Neural cell (in vitro differentiated cells): Measurements from ENCODE around the gene POLK.

Source experiments
- POLR2AphosphoS5 ChIP-seq: IDR thresholded peaks from 2 replicates; pipeline ENCODE4 v1.6.1; 2012
- TAF1 ChIP-seq: IDR thresholded peaks from 2 replicates; pipeline ENCODE4 v1.6.1; 2012; ENCODE audit warnings: low read depth
- TF ChIP-seq, protein P1 (sequence below): fragments of 450-650 bp; IDR thresholded peaks from 2 replicates; pipeline ENCODE4 v1.5.1; 2014; ENCODE audit warnings: antibody characterized with exemption, mild to moderate bottlenecking, moderate library complexity; ENCODE audit not compliant: poor library complexity, severe bottlenecking
- TF ChIP-seq, protein P2 (sequence below): IDR thresholded peaks from 2 replicates; pipeline ENCODE4 v1.6.1; 2012; ENCODE audit warnings: borderline replicate concordance

DNA sequence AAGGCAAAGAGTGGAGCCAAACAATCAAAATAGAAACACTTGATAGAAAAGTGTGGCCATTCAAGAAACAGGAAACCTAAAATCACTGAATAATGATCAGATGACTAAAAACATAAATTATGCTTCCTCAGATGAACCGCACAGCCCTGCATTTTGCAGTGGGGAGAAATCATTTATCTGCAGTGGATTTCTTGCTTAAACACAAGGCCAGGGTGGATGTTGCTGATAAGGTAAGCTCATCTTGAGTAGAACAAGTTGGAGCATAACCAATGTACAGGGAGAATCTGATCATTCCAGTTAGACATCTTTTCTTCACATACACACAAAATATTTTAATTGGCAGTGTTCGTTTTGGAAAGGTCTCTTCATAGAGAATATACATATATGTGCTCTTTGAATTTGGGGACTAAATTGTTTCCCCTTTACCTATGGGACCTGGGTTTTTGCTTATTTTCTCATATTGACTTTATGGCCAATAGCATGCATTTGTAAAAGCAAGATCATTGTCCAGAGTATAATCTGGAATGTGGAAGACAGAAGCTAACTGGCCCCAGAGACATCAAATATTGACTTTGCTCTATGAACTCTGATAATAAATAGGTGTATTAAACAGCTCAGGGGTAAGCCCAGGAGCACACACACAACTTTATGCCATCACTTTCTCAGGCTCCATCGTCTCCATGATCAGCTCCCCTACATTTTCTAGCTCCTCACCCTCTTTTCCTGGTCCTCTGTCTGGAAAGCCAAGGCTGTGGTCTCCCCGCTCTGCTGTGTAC is 108.7 kb downstream of the POLK start:
- TF ChIP-seq TAF1 (no peak), POLR2AphosphoS5 (no peak)
- TF ChIP-seq, protein P1, sequence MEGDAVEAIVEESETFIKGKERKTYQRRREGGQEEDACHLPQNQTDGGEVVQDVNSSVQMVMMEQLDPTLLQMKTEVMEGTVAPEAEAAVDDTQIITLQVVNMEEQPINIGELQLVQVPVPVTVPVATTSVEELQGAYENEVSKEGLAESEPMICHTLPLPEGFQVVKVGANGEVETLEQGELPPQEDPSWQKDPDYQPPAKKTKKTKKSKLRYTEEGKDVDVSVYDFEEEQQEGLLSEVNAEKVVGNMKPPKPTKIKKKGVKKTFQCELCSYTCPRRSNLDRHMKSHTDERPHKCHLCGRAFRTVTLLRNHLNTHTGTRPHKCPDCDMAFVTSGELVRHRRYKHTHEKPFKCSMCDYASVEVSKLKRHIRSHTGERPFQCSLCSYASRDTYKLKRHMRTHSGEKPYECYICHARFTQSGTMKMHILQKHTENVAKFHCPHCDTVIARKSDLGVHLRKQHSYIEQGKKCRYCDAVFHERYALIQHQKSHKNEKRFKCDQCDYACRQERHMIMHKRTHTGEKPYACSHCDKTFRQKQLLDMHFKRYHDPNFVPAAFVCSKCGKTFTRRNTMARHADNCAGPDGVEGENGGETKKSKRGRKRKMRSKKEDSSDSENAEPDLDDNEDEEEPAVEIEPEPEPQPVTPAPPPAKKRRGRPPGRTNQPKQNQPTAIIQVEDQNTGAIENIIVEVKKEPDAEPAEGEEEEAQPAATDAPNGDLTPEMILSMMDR, result no peak
- TF ChIP-seq, protein P2, sequence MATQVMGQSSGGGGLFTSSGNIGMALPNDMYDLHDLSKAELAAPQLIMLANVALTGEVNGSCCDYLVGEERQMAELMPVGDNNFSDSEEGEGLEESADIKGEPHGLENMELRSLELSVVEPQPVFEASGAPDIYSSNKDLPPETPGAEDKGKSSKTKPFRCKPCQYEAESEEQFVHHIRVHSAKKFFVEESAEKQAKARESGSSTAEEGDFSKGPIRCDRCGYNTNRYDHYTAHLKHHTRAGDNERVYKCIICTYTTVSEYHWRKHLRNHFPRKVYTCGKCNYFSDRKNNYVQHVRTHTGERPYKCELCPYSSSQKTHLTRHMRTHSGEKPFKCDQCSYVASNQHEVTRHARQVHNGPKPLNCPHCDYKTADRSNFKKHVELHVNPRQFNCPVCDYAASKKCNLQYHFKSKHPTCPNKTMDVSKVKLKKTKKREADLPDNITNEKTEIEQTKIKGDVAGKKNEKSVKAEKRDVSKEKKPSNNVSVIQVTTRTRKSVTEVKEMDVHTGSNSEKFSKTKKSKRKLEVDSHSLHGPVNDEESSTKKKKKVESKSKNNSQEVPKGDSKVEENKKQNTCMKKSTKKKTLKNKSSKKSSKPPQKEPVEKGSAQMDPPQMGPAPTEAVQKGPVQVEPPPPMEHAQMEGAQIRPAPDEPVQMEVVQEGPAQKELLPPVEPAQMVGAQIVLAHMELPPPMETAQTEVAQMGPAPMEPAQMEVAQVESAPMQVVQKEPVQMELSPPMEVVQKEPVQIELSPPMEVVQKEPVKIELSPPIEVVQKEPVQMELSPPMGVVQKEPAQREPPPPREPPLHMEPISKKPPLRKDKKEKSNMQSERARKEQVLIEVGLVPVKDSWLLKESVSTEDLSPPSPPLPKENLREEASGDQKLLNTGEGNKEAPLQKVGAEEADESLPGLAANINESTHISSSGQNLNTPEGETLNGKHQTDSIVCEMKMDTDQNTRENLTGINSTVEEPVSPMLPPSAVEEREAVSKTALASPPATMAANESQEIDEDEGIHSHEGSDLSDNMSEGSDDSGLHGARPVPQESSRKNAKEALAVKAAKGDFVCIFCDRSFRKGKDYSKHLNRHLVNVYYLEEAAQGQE, result no peak
